SK-N-MC (cell line): Measurements from ENCODE around the gene PGAP2.

Experiments used
- EZH2 ChIP-seq: fragments of 200-600 bp; sonication (generic); IDR thresholded peaks from one replicate; pipeline ENCODE4 v1.6.1; 2017; ENCODE audit warnings: antibody characterized with exemption
- FOXP2 ChIP-seq: optimal IDR thresholded peaks from 2 replicates; pipeline ENCODE3; 2011; ENCODE audit warnings: mild to moderate bottlenecking, moderate library complexity; ENCODE audit not compliant: insufficient read depth; ENCODE audit errors: extremely low read length, control extremely low read depth
- POLR2AphosphoS5 ChIP-seq: IDR thresholded peaks from 2 replicates; pipeline ENCODE4 v1.6.1; 2012; ENCODE audit warnings: mild to moderate bottlenecking, low read depth, low read length, borderline replicate concordance

DNA sequence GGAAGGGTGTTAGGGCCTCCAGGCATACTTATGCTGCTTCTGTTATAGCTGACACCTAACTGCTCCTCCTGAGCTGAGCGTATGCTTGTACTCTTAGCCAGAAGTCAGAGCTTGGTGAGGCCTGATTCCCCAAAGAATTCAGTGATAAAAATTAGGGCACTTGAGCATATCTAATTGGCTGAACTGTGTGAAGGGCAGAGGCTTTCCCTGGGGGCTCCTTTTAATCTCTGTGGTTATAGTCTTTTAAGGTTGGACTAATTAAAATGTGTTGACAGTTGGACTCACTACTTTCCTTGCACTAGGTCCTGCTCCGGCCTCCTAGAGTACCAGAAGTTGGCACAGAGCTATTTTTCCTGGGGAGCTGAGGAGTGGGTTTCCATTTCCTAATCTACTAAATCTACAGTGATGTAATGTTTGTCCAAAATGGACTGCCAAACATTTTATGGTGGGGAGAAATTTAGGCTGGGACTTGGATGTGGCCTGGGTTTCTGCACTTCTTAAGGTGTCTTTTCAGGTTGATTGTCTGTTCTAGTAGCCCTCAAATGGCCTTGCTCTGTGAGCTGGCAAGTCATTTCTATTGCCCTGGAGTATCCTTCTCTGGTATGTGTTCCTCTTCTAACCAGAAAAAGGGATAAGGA is 65.5 kb downstream of the PGAP2 start:
- no peak for TF ChIP-seq EZH2
- no peak; the same call in 1 of the 2 replicates for TF ChIP-seq POLR2AphosphoS5
- no peak for TF ChIP-seq FOXP2
